Measurements from ENCODE around the gene DNM3.

Gene DNM3

GRCh38 chr1:172399756-172400721, 558.7 kb downstream of the DNM3 start:
- H3K9me3 ChIP-seq (ENCODE audit: severe bottlenecking), result no peaks in the 10 kb centered on the region
- no peaks in the 10 kb centered on the region for H3K36me3 ChIP-seq (ENCODE audit: low read depth)
- DNase-seq (ENCODE audit: low spot score), result no peak
- TF ChIP-seq CTCF (IDR thresholded peaks at IDR 0.05; ENCODE audit: poor library complexity, severe bottlenecking), result peak; percentile 61
- H3K4me3 ChIP-seq (ENCODE audit: severe bottlenecking), result no peak overlapping the region
- H3K4me1 ChIP-seq (ENCODE audit: insufficient read depth, poor library complexity, severe bottlenecking), result peaks cover 6% of the 10 kb centered on the region
- no peaks in the 10 kb centered on the region for H3K27me3 ChIP-seq (ENCODE audit: insufficient read depth, poor library complexity, severe bottlenecking)
- peak overlapping the region; percentile 27 for H3K27ac ChIP-seq (ENCODE audit: poor library complexity, severe bottlenecking)
- ATAC-seq (ENCODE audit: low read depth), result no peak

GRCh38 chr1:172400722-172401105, 559.4 kb downstream of the DNM3 start:
- Histone ChIP-seq H3K27me3 (ENCODE audit: insufficient read depth, poor library complexity, severe bottlenecking) (no peaks in the 10 kb centered on the region), H3K27ac (ENCODE audit: poor library complexity, severe bottlenecking) (no peak overlapping the region), H3K36me3 (ENCODE audit: low read depth) (no peaks in the 10 kb centered on the region), H3K4me3 (ENCODE audit: severe bottlenecking) (no peak overlapping the region), H3K9me3 (ENCODE audit: severe bottlenecking) (no peaks in the 10 kb centered on the region), H3K4me1 (ENCODE audit: insufficient read depth, poor library complexity, severe bottlenecking) (peaks cover 6% of the 10 kb centered on the region)
- no peak for DNase-seq (ENCODE audit: low spot score)
- no peak for ATAC-seq (ENCODE audit: low read depth)
- no peak for TF ChIP-seq CTCF (IDR thresholded peaks at IDR 0.05; ENCODE audit: poor library complexity, severe bottlenecking)

- Histone ChIP-seq H3K27ac (ENCODE audit: poor library complexity, severe bottlenecking) (no peak overlapping the region), H3K9me3 (ENCODE audit: severe bottlenecking) (no peaks in the 10 kb centered on the region), H3K36me3 (ENCODE audit: low read depth) (no peaks in the 10 kb centered on the region), H3K27me3 (ENCODE audit: insufficient read depth, poor library complexity, severe bottlenecking) (no peaks in the 10 kb centered on the region), H3K4me3 (ENCODE audit: severe bottlenecking) (no peak overlapping the region), H3K4me1 (ENCODE audit: insufficient read depth, poor library complexity, severe bottlenecking) (peaks cover 6% of the 10 kb centered on the region)
- ATAC-seq (ENCODE audit: low read depth) (no peak), DNase-seq (ENCODE audit: low spot score) (no peak)
- TF ChIP-seq CTCF (IDR thresholded peaks at IDR 0.05; ENCODE audit: poor library complexity, severe bottlenecking), result no peak
Measured at GRCh38 chr1:172401477-172401876, 560.2 kb downstream of the DNM3 start.

GRCh38 chr1:172401892-172402291, 560.6 kb downstream of the DNM3 start:
- Histone ChIP-seq H3K27ac (ENCODE audit: poor library complexity, severe bottlenecking) (no peak overlapping the region), H3K4me3 (ENCODE audit: severe bottlenecking) (no peak overlapping the region), H3K4me1 (ENCODE audit: insufficient read depth, poor library complexity, severe bottlenecking) (peaks cover 6% of the 10 kb centered on the region), H3K27me3 (ENCODE audit: insufficient read depth, poor library complexity, severe bottlenecking) (no peaks in the 10 kb centered on the region), H3K9me3 (ENCODE audit: severe bottlenecking) (no peaks in the 10 kb centered on the region), H3K36me3 (ENCODE audit: low read depth) (no peaks in the 10 kb centered on the region)
- TF ChIP-seq CTCF (IDR thresholded peaks at IDR 0.05; ENCODE audit: poor library complexity, severe bottlenecking), result peak; percentile 14
- ATAC-seq (ENCODE audit: low read depth) (no peak), DNase-seq (ENCODE audit: low spot score) (no peak)
